Stimulated activated CD8-positive, alpha-beta memory T cell treated with anti-CD3 and anti-CD28 coated beads, Interleukin-15, amount 100 ng/mL, for 48 hours (primary cell): Measurements from ENCODE around the gene ATP10A.
"Not testable (repeated sequence)": the region's sequence is repeated elsewhere in the genome, so short reads cannot be mapped to it uniquely, and the experiment has no call there.

Source experiments
- DNase-seq, 2 donors: peaks; one replicate each; pipeline ENCODE4 v3.0.0-alpha.2; 2020; ENCODE audit warnings: low read depth in 2 of 2

ATP10A gene

GRCh38 chr15:25771338-25771706 is 91.8 kb downstream of the ATP10A start:
- DNase-seq = no peak

- no peak for DNase-seq
These were observed 92.3 kb downstream of the ATP10A start for GRCh38 chr15:25770618-25771337.

GRCh38 chr15:25770031-25770430 is 93.1 kb downstream of the ATP10A start:
- no peak for DNase-seq

- no peak for DNase-seq
These were observed 94.9 kb downstream of the ATP10A start for GRCh38 chr15:25768271-25768670.

- no peak for DNase-seq
These were observed 95.6 kb downstream of the ATP10A start for GRCh38 chr15:25767356-25768151.

GRCh38 chr15:25766417-25766816 is 96.7 kb downstream of the ATP10A start:
- DNase-seq = no peak

GRCh38 chr15:25764980-25765735 is 98.0 kb downstream of the ATP10A start:
- no peak for DNase-seq

GRCh38 chr15:25763954-25764353 is 99.2 kb downstream of the ATP10A start:
- DNase-seq = no peak

GRCh38 chr15:25763331-25763751 is 99.8 kb downstream of the ATP10A start:
- DNase-seq = no peak

GRCh38 chr15:25761971-25762662 is 101.0 kb downstream of the ATP10A start:
- no peak for DNase-seq

- no peak for DNase-seq
These were observed 103.7 kb downstream of the ATP10A start for GRCh38 chr15:25759421-25759820.

- not testable (repeated sequence) for DNase-seq
These were observed 104.5 kb downstream of the ATP10A start for GRCh38 chr15:25758612-25759011.

GRCh38 chr15:25743548-25744275 is 119.4 kb downstream of the ATP10A start:
- no peak for DNase-seq

- no peak for DNase-seq
These were observed 120.2 kb downstream of the ATP10A start for GRCh38 chr15:25742776-25743547.

- DNase-seq = no peak
These were observed 120.9 kb downstream of the ATP10A start for GRCh38 chr15:25742041-25742730.

- no peak for DNase-seq
These were observed 121.9 kb downstream of the ATP10A start for GRCh38 chr15:25741256-25741580.

GRCh38 chr15:25740383-25741255 is 122.5 kb downstream of the ATP10A start:
- no peak for DNase-seq

GRCh38 chr15:25739687-25740121 is 123.4 kb downstream of the ATP10A start:
- DNase-seq = peak in 1 of 2 donors; percentile 7
